Keratinocyte (primary cell): Measurements from ENCODE around the gene CTNNA3. TPM values are rescaled to one million over a fixed set of nuclear protein-coding genes. Genes with fewer than 3 reads are reported as not detected.

Experiments
- DNase-seq: peaks from one replicate; pipeline ENCODE4 v3.0.0-alpha.2; 2011; ENCODE audit warnings: low read depth, missing footprints, low spot score
- FAIRE-seq: peaks from 2 replicates; lab custom pipeline; 2011; peaks lifted over from hg19 to GRCh38; lab: Jason Lieb, UNC
- H2AFZ ChIP-seq: 2 replicates; pipeline ENCODE4 v1.6.0; 2012; ENCODE audit warnings: low read length, control low read depth, inconsistent platforms; ENCODE audit not compliant: control insufficient read depth
- H3K27ac ChIP-seq: 2 replicates; pipeline ENCODE4 v1.5.1; 2011; ENCODE audit warnings: low read length; ENCODE audit not compliant: control insufficient read depth, insufficient read depth
- H3K27me3 ChIP-seq: 3 replicates; pipeline ENCODE4 v1.6.0; 2011; ENCODE audit warnings: low read length; ENCODE audit not compliant: control insufficient read depth, insufficient read depth; ENCODE audit errors: extremely low read depth
- H3K36me3 ChIP-seq, 2 experiments: 2 replicates in 1 of 2; 3 replicates in 1 of 2; pipeline ENCODE4 v1.5.1; 2011; ENCODE audit warnings: low read length in 2 of 2, mild to moderate bottlenecking in 1 of 2; ENCODE audit not compliant: control insufficient read depth in 2 of 2, insufficient read depth in 2 of 2; ENCODE audit errors: extremely low read depth in 1 of 2
- H3K4me1 ChIP-seq: 3 replicates; pipeline ENCODE4 v1.5.1; 2011; ENCODE audit warnings: low read length; ENCODE audit not compliant: control insufficient read depth, insufficient read depth; ENCODE audit errors: extremely low read depth
- H3K4me2 ChIP-seq: 3 replicates; pipeline ENCODE4 v1.6.0; 2011; ENCODE audit warnings: low read depth, low read length; ENCODE audit not compliant: control insufficient read depth, insufficient read depth; ENCODE audit errors: extremely low read depth
- H3K4me3 ChIP-seq, 3 experiments: fragments of 200-600 bp in 1 of 3; sonication (generic) in 1 of 3; 2 replicates in 2 of 3; 3 replicates in 1 of 3; pipeline ENCODE4 v1.5.1; 2011 to 2016; ENCODE audit warnings: low read length in 3 of 3, mild to moderate bottlenecking in 3 of 3, control low read depth in 2 of 3, inconsistent platforms in 1 of 3, low read depth in 1 of 3, mixed read lengths in 1 of 3, mixed run types in 1 of 3, moderate library complexity in 1 of 3; ENCODE audit not compliant: control insufficient read depth in 2 of 3, insufficient read depth in 2 of 3; ENCODE audit errors: extremely low read depth in 1 of 3
- H3K79me2 ChIP-seq: 2 replicates; pipeline ENCODE4 v1.6.0; 2012; ENCODE audit warnings: low read length; ENCODE audit not compliant: control insufficient read depth, insufficient read depth
- H3K9ac ChIP-seq: 3 replicates; pipeline ENCODE4 v1.6.0; 2011; ENCODE audit warnings: low read length; ENCODE audit not compliant: control insufficient read depth, insufficient read depth; ENCODE audit errors: extremely low read depth
- H3K9me1 ChIP-seq: 3 replicates; pipeline ENCODE4 v1.6.0; 2011; ENCODE audit warnings: low read length; ENCODE audit not compliant: control insufficient read depth, insufficient read depth; ENCODE audit errors: extremely low read depth
- H3K9me3 ChIP-seq: 2 replicates; pipeline ENCODE4 v1.5.1; 2012; ENCODE audit warnings: low read depth, low read length; ENCODE audit not compliant: control insufficient read depth
- H4K20me1 ChIP-seq: 3 replicates; pipeline ENCODE4 v1.6.0; 2011; ENCODE audit warnings: low read length; ENCODE audit not compliant: control insufficient read depth, insufficient read depth; ENCODE audit errors: extremely low read depth
- CTCF ChIP-seq, 3 experiments: IDR thresholded peaks in 1 of 3; conservative IDR thresholded peaks in 1 of 3; optimal IDR thresholded peaks in 1 of 3; 2 replicates in 2 of 3; 3 replicates in 1 of 3; pipeline versions ENCODE3 to v1.5.1; 2011; ENCODE audit warnings: low read length in 3 of 3, mild to moderate bottlenecking in 3 of 3, moderate library complexity in 2 of 3, control low read depth in 1 of 3, inconsistent platforms in 1 of 3; ENCODE audit not compliant: insufficient read depth in 2 of 3; ENCODE audit errors: extremely low read depth in 1 of 3
- EZH2 ChIP-seq: IDR thresholded peaks from one replicate; pipeline ENCODE4 v1.6.1; 2012; ENCODE audit warnings: inconsistent platforms, mild to moderate bottlenecking, low read length, moderate library complexity
- dilution Hi-C: fragments of 300-500 bp; cut with MboI; formaldehyde crosslinking; loops from one replicate; pipeline ENCODE4 v1.7.0; 2020; ENCODE audit warnings: low sequenced_read_pairs; ENCODE audit not compliant: extremely low pct_ligation_motif_present
- polyA plus RNA-seq, 5 experiments: library from polyadenylated mRNA; depleted of rRNA in 3 of 5; stranded (reverse) in 3 of 5; stranded (forward) in 1 of 5; unstranded in 1 of 5; fragments of >200 nt; gene quantifications; 1 replicate in 1 of 5; 2 replicates in 3 of 5; 3 replicates in 1 of 5; pipeline versions ENCODE4 v1.2.1 to v1.2.3, GENCODE V29; 2011 to 2012; ENCODE audit warnings: missing spikeins in 2 of 5, low read depth in 1 of 5, low replicate concordance in 1 of 5

CTNNA3 gene
- polyA plus RNA-seq, 1 donor (not counting 4 experiments of a cell fraction or from before 2014, with no cell fraction given): 0.01 TPM

- Histone ChIP-seq H3K79me2 (no peaks in the 10 kb centered on the region), H3K27me3 (no peaks in the 10 kb centered on the region), H3K4me1 (no peaks in the 10 kb centered on the region), H3K9me3 (no peaks in the 10 kb centered on the region), H3K36me3 (no peaks in the 10 kb centered on the region), H3K9ac (no peak overlapping the region), H3K9me1 (no peaks in the 10 kb centered on the region), H2AFZ (no peak overlapping the region), H3K4me2 (no peak overlapping the region), H3K27ac (no peak overlapping the region), H4K20me1 (no peaks in the 10 kb centered on the region), H3K4me3 (no peak overlapping the region)
- TF ChIP-seq EZH2 (no peak), CTCF (optimal IDR thresholded peaks at IDR 0.05 in 1 of 3, IDR thresholded peaks at IDR 0.05 in 1 of 3, conservative IDR thresholded peaks at IDR 0.05 in 1 of 3; ENCODE audit: extremely low read depth in 1 of 3, insufficient read depth in 2 of 3, low read length in 3 of 3) (no peak)
- dilution Hi-C loops: no loop called here
- DNase-seq (no peak), FAIRE-seq (no peak)
These were observed 524.0 kb downstream of the CTNNA3 start for GRCh38 chr10:67171970-67172369.

GRCh38 chr10:67156239-67156638 is 539.8 kb downstream of the CTNNA3 start:
- Histone ChIP-seq H3K9me3 (no peaks in the 10 kb centered on the region), H3K27me3 (no peaks in the 10 kb centered on the region), H3K4me1 (no peaks in the 10 kb centered on the region), H3K4me3 (no peak overlapping the region), H3K9ac (no peak overlapping the region), H2AFZ (no peak overlapping the region), H3K27ac (no peak overlapping the region), H4K20me1 (no peaks in the 10 kb centered on the region), H3K9me1 (no peaks in the 10 kb centered on the region), H3K79me2 (no peaks in the 10 kb centered on the region), H3K4me2 (no peak overlapping the region), H3K36me3 (no peaks in the 10 kb centered on the region)
- dilution Hi-C loops: no loop called here
- DNase-seq (no peak), FAIRE-seq (no peak)
- TF ChIP-seq CTCF (optimal IDR thresholded peaks at IDR 0.05 in 1 of 3, IDR thresholded peaks at IDR 0.05 in 1 of 3, conservative IDR thresholded peaks at IDR 0.05 in 1 of 3; ENCODE audit: extremely low read depth in 1 of 3, insufficient read depth in 2 of 3, low read length in 3 of 3) (no peak), EZH2 (no peak)
